HG03139 (cell line): Measurements from ENCODE around the gene ZNF555.
"Not testable (repeated sequence)": the region's sequence is repeated elsewhere in the genome, so short reads cannot be mapped to it uniquely, and the experiment has no call there.

Experiments used
- ATAC-seq: cut with Tn5 transposase; IDR thresholded peaks from one replicate; pipeline ENCODE4 v1.9.1; 2021; ENCODE audit not compliant: unreplicated experiment

The ZNF555 gene

GRCh38 chr19:2866495-2867024 lies 25.3 kb downstream of the ZNF555 start:
- no peak for ATAC-seq

- ATAC-seq = no peak
Observed at GRCh38 chr19:2867025-2867991, 26.0 kb downstream of the ZNF555 start, which contains the start of gene ZNF556. TSS of gene ZNF556 (plus strand) at chr19:2867335. CDS start at chr19:2867422, 87 bp downstream.

GRCh38 chr19:2869618-2870017 lies 28.3 kb downstream of the ZNF555 start:
- ATAC-seq = no peak

- not testable (repeated sequence) for ATAC-seq
Observed at GRCh38 chr19:2872175-2872574, 30.9 kb downstream of the ZNF555 start.

- no peak for ATAC-seq
Observed at GRCh38 chr19:2877398-2878331, 36.4 kb downstream of the ZNF555 start.

GRCh38 chr19:2883686-2884439 lies 42.6 kb downstream of the ZNF555 start:
- ATAC-seq = no peak

- ATAC-seq = no peak
Observed at GRCh38 chr19:2885736-2886135, 44.5 kb downstream of the ZNF555 start.

GRCh38 chr19:2887391-2887914 lies 46.2 kb downstream of the ZNF555 start:
- no peak for ATAC-seq

- no peak for ATAC-seq
Observed at GRCh38 chr19:2888731-2889224, 47.5 kb downstream of the ZNF555 start.

- not testable (repeated sequence) for ATAC-seq
Observed at GRCh38 chr19:2890531-2890930, 49.3 kb downstream of the ZNF555 start.

- no peak for ATAC-seq
Observed at GRCh38 chr19:2896694-2897093, 55.4 kb downstream of the ZNF555 start.

- ATAC-seq = peak; percentile 90
Observed at GRCh38 chr19:2900296-2901252, 59.3 kb downstream of the ZNF555 start, which contains the start of gene ZNF57. TSS of gene ZNF57 (plus strand) at chr19:2900928. CDS start at chr19:2901046, 118 bp downstream.

- no peak for ATAC-seq
Observed at GRCh38 chr19:2902590-2903218, 61.4 kb downstream of the ZNF555 start.

GRCh38 chr19:2903326-2903725 lies 62.1 kb downstream of the ZNF555 start:
- ATAC-seq = not testable (repeated sequence)

- ATAC-seq = no peak
Observed at GRCh38 chr19:2905918-2906519, 64.7 kb downstream of the ZNF555 start.

- no peak for ATAC-seq
Observed at GRCh38 chr19:2906631-2907195, 65.4 kb downstream of the ZNF555 start.
